Airway epithelial cell (primary cell): Measurements from ENCODE around the gene ADAMTS6. TPM values are rescaled to one million over a fixed set of nuclear protein-coding genes. Genes with fewer than 3 reads are reported as not detected.

Source experiments
- total RNA-seq: library from RNA; depleted of rRNA; stranded (reverse); fragments of >200 nt; gene quantifications from 2 replicates; pipeline ENCODE4 v1.2.3, GENCODE V29; 2015

ADAMTS6 gene, protein sequence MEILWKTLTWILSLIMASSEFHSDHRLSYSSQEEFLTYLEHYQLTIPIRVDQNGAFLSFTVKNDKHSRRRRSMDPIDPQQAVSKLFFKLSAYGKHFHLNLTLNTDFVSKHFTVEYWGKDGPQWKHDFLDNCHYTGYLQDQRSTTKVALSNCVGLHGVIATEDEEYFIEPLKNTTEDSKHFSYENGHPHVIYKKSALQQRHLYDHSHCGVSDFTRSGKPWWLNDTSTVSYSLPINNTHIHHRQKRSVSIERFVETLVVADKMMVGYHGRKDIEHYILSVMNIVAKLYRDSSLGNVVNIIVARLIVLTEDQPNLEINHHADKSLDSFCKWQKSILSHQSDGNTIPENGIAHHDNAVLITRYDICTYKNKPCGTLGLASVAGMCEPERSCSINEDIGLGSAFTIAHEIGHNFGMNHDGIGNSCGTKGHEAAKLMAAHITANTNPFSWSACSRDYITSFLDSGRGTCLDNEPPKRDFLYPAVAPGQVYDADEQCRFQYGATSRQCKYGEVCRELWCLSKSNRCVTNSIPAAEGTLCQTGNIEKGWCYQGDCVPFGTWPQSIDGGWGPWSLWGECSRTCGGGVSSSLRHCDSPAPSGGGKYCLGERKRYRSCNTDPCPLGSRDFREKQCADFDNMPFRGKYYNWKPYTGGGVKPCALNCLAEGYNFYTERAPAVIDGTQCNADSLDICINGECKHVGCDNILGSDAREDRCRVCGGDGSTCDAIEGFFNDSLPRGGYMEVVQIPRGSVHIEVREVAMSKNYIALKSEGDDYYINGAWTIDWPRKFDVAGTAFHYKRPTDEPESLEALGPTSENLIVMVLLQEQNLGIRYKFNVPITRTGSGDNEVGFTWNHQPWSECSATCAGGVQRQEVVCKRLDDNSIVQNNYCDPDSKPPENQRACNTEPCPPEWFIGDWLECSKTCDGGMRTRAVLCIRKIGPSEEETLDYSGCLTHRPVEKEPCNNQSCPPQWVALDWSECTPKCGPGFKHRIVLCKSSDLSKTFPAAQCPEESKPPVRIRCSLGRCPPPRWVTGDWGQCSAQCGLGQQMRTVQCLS (N-terminal part only)
- total RNA-seq: 2.2 and 3.8 TPM in 2 replicates

DNA sequence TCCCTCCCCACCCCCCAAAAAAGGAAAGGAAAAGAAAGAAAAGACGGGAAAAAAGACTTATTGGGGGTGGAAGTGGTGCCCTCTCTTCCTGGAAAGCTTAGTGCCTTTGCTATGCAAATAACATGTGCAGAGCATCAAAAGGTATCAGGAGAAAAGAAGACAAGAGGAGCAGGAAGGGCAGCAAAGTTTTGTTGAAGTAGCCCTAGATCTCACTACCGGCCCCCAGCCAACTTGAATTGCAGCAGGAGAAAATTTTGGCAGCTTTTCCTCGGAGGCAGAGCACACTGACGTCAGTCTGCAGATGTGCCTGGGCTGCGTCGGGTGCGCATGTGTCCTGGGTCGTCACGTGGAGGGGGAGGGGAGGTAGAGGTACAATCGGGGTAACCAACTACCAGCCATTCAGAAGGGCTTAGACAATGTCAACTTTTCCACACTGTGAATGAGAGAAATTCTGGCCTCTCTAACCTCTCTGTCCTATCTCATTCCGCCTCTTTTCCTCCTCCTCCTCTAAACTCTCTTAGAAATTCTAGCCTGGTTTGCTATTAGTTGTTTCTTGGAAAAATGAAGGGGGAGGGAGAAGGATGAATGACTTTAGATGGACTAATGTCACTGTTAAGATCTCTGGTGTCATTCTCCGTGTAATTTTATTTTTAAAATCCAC, at the start of gene ADAMTS6:
ADAMTS6 (minus strand) TSS at position 286 of the 661 bp plus-strand sequence. CDS start 8,247 bp downstream, outside the sequence.

Other genes starting within 250 kb of the ADAMTS6 start
- 13.9 and 15.2 TPM in 2 replicates for gene CENPK, start 81.2 kb upstream of the ADAMTS6 start, total RNA-seq
- 16.1 and 26.3 TPM in 2 replicates for gene PPWD1, start 81.4 kb upstream of the ADAMTS6 start, total RNA-seq
- gene TRIM23, start 142.4 kb upstream of the ADAMTS6 start, total RNA-seq: 6.6 and 7.9 TPM in 2 replicates
- 2.6 and 3.4 TPM in 2 replicates for gene SHLD3, start 143.1 kb upstream of the ADAMTS6 start, total RNA-seq
- 12.4 and 15.3 TPM in 2 replicates for gene TRAPPC13, start 143.1 kb upstream of the ADAMTS6 start, total RNA-seq
- 3.6 and 4.2 TPM in 2 replicates for gene SGTB, start 240.2 kb upstream of the ADAMTS6 start, total RNA-seq
- gene NLN, start 240.3 kb upstream of the ADAMTS6 start, total RNA-seq: 19.6 and 23.0 TPM in 2 replicates